CD4-positive, alpha-beta memory T cell (primary cell): ENCODE results near the gene KCNIP4. TPM values are rescaled to one million over a fixed set of nuclear protein-coding genes. Genes with fewer than 3 reads are reported as not detected.

Experiments
- CTCF ChIA-PET: fragments of 350-600 bp; sonication (Branson Sonifier 250); formaldehyde crosslinking; loops from one replicate; lab custom pipeline; 2021; ENCODE audit warnings: inconsistent platforms; ENCODE audit not compliant: partially characterized antibody; lab: Charles Lee
- POLR2A ChIA-PET: fragments of 350-600 bp; sonication (Branson Sonifier 250); formaldehyde crosslinking; loops from one replicate; lab custom pipeline; 2021; ENCODE audit not compliant: partially characterized antibody; lab: Charles Lee
- DNase-seq, 5 donors: peaks; one replicate each; pipeline versions ENCODE4 v3.0.0 to v3.0.0-alpha.2; 2020 to 2022; ENCODE audit warnings: mixed read lengths in 1 of 5
- H3K27ac ChIP-seq: one replicate; pipeline ENCODE4 v1.7.0; 2013; ENCODE audit warnings: low read depth, low read length
- H3K27me3 ChIP-seq: 2 replicates; pipeline ENCODE4 v1.7.0; 2013; ENCODE audit warnings: mild to moderate bottlenecking, low read length, moderate library complexity; ENCODE audit not compliant: insufficient read depth
- H3K36me3 ChIP-seq: 2 replicates; pipeline ENCODE4 v1.7.0; 2013; ENCODE audit warnings: mild to moderate bottlenecking, low read length, moderate library complexity; ENCODE audit not compliant: insufficient read depth
- H3K4me1 ChIP-seq: 2 replicates; pipeline ENCODE4 v1.7.0; 2013; ENCODE audit warnings: mild to moderate bottlenecking, low read length, moderate library complexity; ENCODE audit not compliant: insufficient read depth
- H3K4me3 ChIP-seq, 2 donors: one replicate each; pipeline ENCODE4 v1.7.0; 2013; ENCODE audit warnings: low read length in 2 of 2, mild to moderate bottlenecking in 1 of 2
- H3K9me3 ChIP-seq, 2 donors: one replicate each; pipeline ENCODE4 v1.7.0; 2013; ENCODE audit warnings: low read length in 2 of 2, control low read depth in 1 of 2; ENCODE audit not compliant: control insufficient read depth in 1 of 2
- H3K27ac Mint-ChIP-seq, 7 donors: one replicate each; pipeline ENCODE4 v1.8.0; 2020 to 2021; ENCODE audit warnings: mixed read lengths in 7 of 7, mild to moderate bottlenecking in 6 of 7, inconsistent platforms in 3 of 7, moderate library complexity in 3 of 7
- H3K27me3 Mint-ChIP-seq, 2 donors: one replicate each; pipeline ENCODE4 v1.8.0; 2020 to 2021; ENCODE audit warnings: mixed read lengths in 2 of 2
- H3K36me3 Mint-ChIP-seq, 2 donors: one replicate each; pipeline ENCODE4 v1.8.0; 2020 to 2021; ENCODE audit warnings: mixed read lengths in 2 of 2, inconsistent platforms in 1 of 2, mild to moderate bottlenecking in 1 of 2
- H3K4me1 Mint-ChIP-seq, 4 donors: one replicate each; pipeline ENCODE4 v1.8.0; 2020 to 2021; ENCODE audit warnings: mixed read lengths in 4 of 4, mild to moderate bottlenecking in 1 of 4
- H3K4me3 Mint-ChIP-seq, 8 donors: one replicate each; pipeline ENCODE4 v1.8.0; 2020 to 2021; ENCODE audit warnings: mixed read lengths in 8 of 8, mild to moderate bottlenecking in 7 of 8, moderate library complexity in 6 of 8, inconsistent platforms in 3 of 8
- H3K9me3 Mint-ChIP-seq, 8 donors: one replicate each; pipeline ENCODE4 v1.8.0; 2020 to 2021; ENCODE audit warnings: mixed read lengths in 8 of 8, mild to moderate bottlenecking in 5 of 8, inconsistent platforms in 3 of 8, moderate library complexity in 1 of 8
- intact Hi-C: fragments of 100-400 bp; cut with micrococcal nuclease; formaldehyde crosslinking; loops from one replicate; pipeline ENCODE4 v1.15.1; 2023
- polyA plus RNA-seq, 2 donors: library from polyadenylated mRNA; unstranded; fragments of 300-500 nt; fragmentation: Illumina TruSeq; gene quantifications; one replicate each; pipeline ENCODE4 v1.2.3, GENCODE V29; 2021
- total RNA-seq, 2 experiments: library from RNA; stranded (reverse); gene quantifications; one replicate each; pipeline ENCODE4 v1.2.3, GENCODE V29; 2021

The KCNIP4 gene
- total and polyA plus RNA-seq, 4 experiments from 2014 or later = 0.11 to 0.26 TPM; not detected in 2

DNA sequence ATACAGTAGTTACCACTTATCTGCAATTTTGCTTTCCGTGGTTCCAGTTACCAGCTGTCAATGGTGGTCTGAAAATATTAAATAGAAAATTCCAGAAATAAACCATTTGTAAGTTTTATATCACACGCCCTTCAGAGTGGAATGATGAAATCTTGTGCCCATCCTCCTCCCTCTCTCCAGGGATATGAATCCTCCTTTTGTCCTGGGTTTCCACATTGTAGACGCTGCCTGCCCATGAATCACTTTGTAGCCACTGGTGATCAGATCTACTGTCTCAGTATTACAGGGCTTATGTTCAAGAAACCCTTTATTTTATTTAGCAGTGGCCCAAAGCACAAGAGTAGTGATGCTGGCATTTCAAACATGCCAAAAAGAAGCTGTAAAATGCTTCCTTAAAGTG lies 198.6 kb downstream of the KCNIP4 start:
- no peak overlapping the region for H3K27ac Mint-ChIP-seq
- H3K4me3 Mint-ChIP-seq = no peak overlapping the region
- Histone ChIP-seq H3K27ac (no peak overlapping the region), H3K36me3 (no peaks in the 10 kb centered on the region), H3K4me3 (no peak overlapping the region), H3K27me3 (no peaks in the 10 kb centered on the region), H3K4me1 (no peaks in the 10 kb centered on the region), H3K9me3 (no peaks in the 10 kb centered on the region)
- no peaks in the 10 kb centered on the region for H3K4me1 Mint-ChIP-seq
- no peaks in the 10 kb centered on the region for H3K36me3 Mint-ChIP-seq
- ChIA-PET POLR2A (no interaction called here), CTCF (interaction anchor here (1.2 kb wide), 1 partner anchor 16 kb away, joined by 3 read pairs; no protein-coding TSS in a partner anchor)
- H3K9me3 Mint-ChIP-seq = peaks cover 0 to 4% (median 0%) of the 10 kb centered on the region in 8 donors
- intact Hi-C loops = loop anchor here (10.0 kb wide), 1 partner anchor 695 kb away; no protein-coding TSS in a partner anchor
- DNase-seq = no peak
- no peaks in the 10 kb centered on the region for H3K27me3 Mint-ChIP-seq

- Mint-ChIP-seq H3K36me3 (no peaks in the 10 kb centered on the region), H3K4me1 (no peaks in the 10 kb centered on the region), H3K4me3 (no peak overlapping the region), H3K27me3 (no peaks in the 10 kb centered on the region), H3K27ac (no peak overlapping the region), H3K9me3 (peaks cover 0 to 4% (median 0%) of the 10 kb centered on the region in 8 donors)
- ChIA-PET CTCF (no interaction called here), POLR2A (no interaction called here)
- H3K27ac ChIP-seq = no peak overlapping the region
- no peak for DNase-seq
- H3K4me1 ChIP-seq = no peaks in the 10 kb centered on the region
- H3K36me3 ChIP-seq = no peaks in the 10 kb centered on the region
- H3K9me3 ChIP-seq = no peaks in the 10 kb centered on the region
- no peak overlapping the region for H3K4me3 ChIP-seq
- intact Hi-C loops = loop anchor here (10.0 kb wide), 1 partner anchor 695 kb away; no protein-coding TSS in a partner anchor
- H3K27me3 ChIP-seq = no peaks in the 10 kb centered on the region
These were observed 199.2 kb downstream of the KCNIP4 start for GRCh38 chr4:21749412-21749811.

GRCh38 chr4:21744046-21744445 lies 204.5 kb downstream of the KCNIP4 start:
- H3K27me3 Mint-ChIP-seq = no peaks in the 10 kb centered on the region
- Histone ChIP-seq H3K9me3 (no peaks in the 10 kb centered on the region), H3K4me1 (no peaks in the 10 kb centered on the region), H3K4me3 (no peak overlapping the region), H3K36me3 (no peaks in the 10 kb centered on the region), H3K27ac (no peak overlapping the region), H3K27me3 (no peaks in the 10 kb centered on the region)
- H3K4me3 Mint-ChIP-seq = no peak overlapping the region
- no peaks in the 10 kb centered on the region for H3K36me3 Mint-ChIP-seq
- POLR2A ChIA-PET = no interaction called here
- H3K27ac Mint-ChIP-seq = peak overlapping the region in 1 of 7 donors; percentile 11
- DNase-seq = no peak
- no peaks in the 10 kb centered on the region for H3K4me1 Mint-ChIP-seq
- intact Hi-C loops = loop anchor here (10.0 kb wide), 1 partner anchor 689 kb away; no protein-coding TSS in a partner anchor
- H3K9me3 Mint-ChIP-seq = peaks cover 0 to 3% (median 0%) of the 10 kb centered on the region in 8 donors
- CTCF ChIA-PET = interaction anchor here (0.6 kb wide), 1 partner anchor 422 kb away, joined by 3 read pairs; no protein-coding TSS in a partner anchor

DNA sequence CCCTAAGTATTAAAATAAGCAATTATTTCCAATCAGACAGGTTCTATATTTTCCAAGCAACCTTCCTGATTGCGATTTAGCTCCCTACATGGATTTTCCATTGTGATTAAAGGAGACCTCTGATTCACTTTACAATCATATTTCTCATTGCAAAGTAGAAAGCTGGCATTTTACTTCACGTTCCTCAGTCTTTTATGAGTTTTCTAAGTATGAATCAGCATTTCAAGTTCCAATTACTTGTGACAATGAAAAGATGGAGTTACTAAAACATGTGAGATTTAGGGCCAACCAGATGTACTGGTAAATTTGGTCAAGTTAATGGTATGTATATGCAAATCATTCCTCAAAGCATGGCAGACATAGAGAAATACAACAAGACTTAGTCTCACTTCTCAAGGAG lies 206.2 kb downstream of the KCNIP4 start:
- Histone ChIP-seq H3K27me3 (no peaks in the 10 kb centered on the region), H3K4me1 (no peaks in the 10 kb centered on the region), H3K9me3 (no peaks in the 10 kb centered on the region), H3K36me3 (no peaks in the 10 kb centered on the region), H3K27ac (no peak overlapping the region), H3K4me3 (no peak overlapping the region)
- Mint-ChIP-seq H3K36me3 (no peaks in the 10 kb centered on the region), H3K4me3 (no peak overlapping the region), H3K9me3 (peaks cover 0 to 3% (median 0%) of the 10 kb centered on the region in 8 donors), H3K27ac (no peak overlapping the region), H3K27me3 (no peaks in the 10 kb centered on the region), H3K4me1 (no peaks in the 10 kb centered on the region)
- intact Hi-C loops = loop anchor here (10.0 kb wide), 1 partner anchor 688 kb away; no protein-coding TSS in a partner anchor
- ChIA-PET POLR2A (no interaction called here), CTCF (no interaction called here)
- no peak for DNase-seq

DNA sequence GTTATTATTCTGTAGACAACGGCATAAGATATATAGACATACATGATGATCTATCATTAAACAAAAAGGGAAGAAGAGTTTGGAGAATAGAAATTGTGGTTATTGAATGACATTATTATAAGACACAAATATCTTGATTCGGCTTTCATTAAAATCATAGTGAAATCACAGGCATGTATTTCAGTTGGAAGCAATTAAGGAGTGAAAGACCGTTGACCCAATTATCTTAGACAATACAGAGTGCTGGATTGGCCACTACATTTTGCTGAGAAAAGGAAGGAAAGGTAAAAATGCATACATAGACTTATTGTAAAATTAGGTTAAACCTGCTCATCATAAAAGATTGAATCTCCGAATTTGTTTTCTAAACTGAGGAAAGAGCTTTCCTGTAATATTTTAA lies 209.8 kb downstream of the KCNIP4 start:
- DNase-seq = no peak
- H3K4me3 Mint-ChIP-seq = no peak overlapping the region
- Histone ChIP-seq H3K27me3 (no peaks in the 10 kb centered on the region), H3K36me3 (no peaks in the 10 kb centered on the region), H3K27ac (no peak overlapping the region), H3K4me1 (no peaks in the 10 kb centered on the region), H3K4me3 (no peak overlapping the region), H3K9me3 (no peaks in the 10 kb centered on the region)
- H3K27me3 Mint-ChIP-seq = no peaks in the 10 kb centered on the region
- CTCF ChIA-PET = no interaction called here
- H3K4me1 Mint-ChIP-seq = no peaks in the 10 kb centered on the region
- no peaks in the 10 kb centered on the region for H3K36me3 Mint-ChIP-seq
- H3K27ac Mint-ChIP-seq = no peak overlapping the region
- peaks cover 0 to 3% (median 0%) of the 10 kb centered on the region in 8 donors for H3K9me3 Mint-ChIP-seq
- POLR2A ChIA-PET = no interaction called here
- intact Hi-C loops = no loop called here

- no peaks in the 10 kb centered on the region for H3K36me3 Mint-ChIP-seq
- intact Hi-C loops = no loop called here
- H3K27ac Mint-ChIP-seq = no peak overlapping the region
- Histone ChIP-seq H3K36me3 (no peaks in the 10 kb centered on the region), H3K4me3 (no peak overlapping the region), H3K9me3 (no peaks in the 10 kb centered on the region), H3K4me1 (no peaks in the 10 kb centered on the region), H3K27me3 (no peaks in the 10 kb centered on the region), H3K27ac (no peak overlapping the region)
- H3K4me1 Mint-ChIP-seq = no peaks in the 10 kb centered on the region
- H3K4me3 Mint-ChIP-seq = no peak overlapping the region
- peaks cover 0 to 4% (median 0%) of the 10 kb centered on the region in 8 donors for H3K9me3 Mint-ChIP-seq
- H3K27me3 Mint-ChIP-seq = no peaks in the 10 kb centered on the region
- no peak for DNase-seq
- POLR2A ChIA-PET = no interaction called here
- CTCF ChIA-PET = no interaction called here
These were observed 212.7 kb downstream of the KCNIP4 start for GRCh38 chr4:21735866-21736265.

GRCh38 chr4:21733894-21734630 lies 214.5 kb downstream of the KCNIP4 start:
- intact Hi-C loops = no loop called here
- Mint-ChIP-seq H3K4me3 (no peak overlapping the region), H3K4me1 (no peaks in the 10 kb centered on the region), H3K27me3 (no peaks in the 10 kb centered on the region), H3K9me3 (peaks cover 0 to 5% (median 0%) of the 10 kb centered on the region in 8 donors), H3K27ac (no peak overlapping the region), H3K36me3 (no peaks in the 10 kb centered on the region)
- no peak overlapping the region for H3K27ac ChIP-seq
- H3K4me1 ChIP-seq = no peaks in the 10 kb centered on the region
- no peak overlapping the region for H3K4me3 ChIP-seq
- POLR2A ChIA-PET = no interaction called here
- DNase-seq = no peak
- CTCF ChIA-PET = no interaction called here
- H3K9me3 ChIP-seq = no peaks in the 10 kb centered on the region
- no peaks in the 10 kb centered on the region for H3K27me3 ChIP-seq
- H3K36me3 ChIP-seq = no peaks in the 10 kb centered on the region
